ENCODE data around the gene RNF7.
"Not testable (repeated sequence)": the region's sequence is repeated elsewhere in the genome, so short reads cannot be mapped to it uniquely, and the experiment has no call there.

The RNF7 gene

GRCh38 chr3:141735770-141736465, 2.2 kb upstream of the RNF7 start:
- DNase-seq: no peak

- DNase-seq: peak; percentile 21 to 48
Measured at GRCh38 chr3:141737093-141737492, 1.0 kb upstream of the RNF7 start.

- DNase-seq: no peak
Measured at GRCh38 chr3:141737678-141738021, 448 bp upstream of the RNF7 start.

DNA sequence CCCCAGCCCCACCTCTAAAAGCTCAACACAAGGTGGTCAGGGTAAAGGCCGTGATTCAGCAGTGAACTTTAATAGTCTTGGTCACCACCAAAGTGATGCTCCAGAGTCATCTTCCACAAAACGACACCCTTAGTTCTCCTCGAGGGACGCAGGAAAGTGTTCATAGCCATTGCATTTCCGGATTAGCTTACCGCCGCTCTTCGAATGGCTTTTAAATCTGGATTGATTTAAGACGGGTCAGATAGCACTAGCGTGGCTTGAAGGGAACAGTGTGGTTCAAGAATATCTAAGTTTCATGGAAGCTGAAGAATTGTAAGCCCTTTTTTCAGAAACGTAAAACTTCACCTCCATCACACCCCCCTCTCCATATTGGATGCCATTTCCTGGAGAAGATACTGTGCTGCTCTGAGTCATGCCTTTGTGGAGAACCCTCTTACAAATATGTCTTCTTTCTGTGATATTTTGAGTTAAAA, 829 bp downstream of the RNF7 start:
- peak; percentile 63 to 79 for DNase-seq

DNA sequence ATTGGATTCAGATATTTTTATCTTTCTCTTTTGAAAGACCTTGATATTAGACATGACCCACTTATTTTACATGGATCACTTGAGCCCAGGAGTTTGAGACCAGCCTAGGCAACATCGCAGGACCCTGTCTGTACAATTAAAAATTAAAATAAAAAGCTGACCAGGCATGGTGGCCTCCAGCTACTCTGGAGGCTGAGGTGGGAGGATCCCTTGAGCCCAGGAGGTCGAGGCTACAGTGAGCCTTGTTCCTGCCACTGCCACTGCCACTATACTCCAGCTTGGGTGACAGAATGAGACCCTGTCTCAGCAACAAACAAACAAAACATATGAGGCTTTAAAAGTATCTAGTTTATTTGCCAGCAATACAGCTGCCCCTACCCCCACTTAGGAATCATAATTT, 1.6 kb downstream of the RNF7 start:
- no peak for DNase-seq

DNA sequence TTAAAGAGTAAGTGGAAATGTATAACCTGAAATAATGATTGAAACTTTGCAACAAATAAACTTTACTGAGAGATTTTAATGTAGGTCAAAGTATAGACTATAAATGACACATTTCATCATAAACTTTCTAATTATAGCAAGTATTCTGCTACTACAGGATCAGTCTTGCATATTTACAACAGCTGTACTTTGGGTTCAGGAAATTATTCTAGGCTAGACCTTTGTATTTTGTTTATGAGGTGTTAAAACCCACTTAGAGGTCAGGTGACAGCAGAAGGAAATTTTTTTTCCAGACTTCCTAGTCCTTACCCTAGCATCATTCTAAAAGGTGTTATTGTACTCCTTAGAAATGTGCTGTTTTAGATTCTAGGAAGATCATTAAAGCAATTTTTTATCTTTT, 2.3 kb downstream of the RNF7 start:
- no peak for DNase-seq

DNA sequence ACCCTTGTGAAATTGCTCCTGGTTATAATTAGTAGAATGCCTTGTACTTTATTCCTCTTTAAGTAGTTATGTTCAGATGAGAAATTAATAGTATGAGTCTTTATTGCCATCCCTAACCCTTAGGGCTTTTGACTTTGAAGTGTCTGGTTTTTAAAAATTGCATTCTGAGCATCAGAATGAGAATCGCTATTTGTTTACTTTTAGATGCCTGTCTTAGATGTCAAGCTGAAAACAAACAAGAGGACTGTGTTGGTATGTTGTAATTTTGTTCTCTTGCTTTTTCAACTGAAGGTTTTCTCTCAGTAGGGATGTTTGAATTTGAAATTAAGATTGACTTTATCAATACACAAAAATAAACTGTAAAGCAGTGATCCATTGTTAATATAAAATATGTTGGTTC, 5.2 kb downstream of the RNF7 start:
- no peak for DNase-seq

GRCh38 chr3:141746962-141747361, 8.9 kb downstream of the RNF7 start:
- DNase-seq: no peak

- DNase-seq: no peak
Measured at GRCh38 chr3:141753399-141753798, 15.3 kb downstream of the RNF7 start.

DNA sequence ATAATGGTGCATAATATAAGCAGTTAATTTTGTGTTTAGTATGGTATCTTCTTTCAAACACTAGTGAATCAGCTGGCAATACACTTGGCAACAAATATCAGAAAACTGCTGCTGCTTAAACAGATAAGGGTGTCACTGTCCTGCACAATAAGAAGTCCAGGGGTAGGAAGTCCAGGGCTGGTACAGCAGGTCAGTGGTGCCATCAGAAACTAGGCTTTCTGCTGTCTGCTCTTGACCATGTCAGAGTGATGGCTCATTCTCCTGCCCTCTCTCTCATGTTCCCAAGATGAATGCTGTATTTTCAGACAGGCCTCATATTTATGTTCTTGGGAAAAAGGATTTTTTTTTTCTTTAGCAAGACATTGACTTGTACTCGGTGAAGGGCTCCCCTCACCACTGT, 15.9 kb downstream of the RNF7 start:
- no peak for DNase-seq

- not testable (repeated sequence) for DNase-seq
Measured at GRCh38 chr3:141762552-141762951, 24.5 kb downstream of the RNF7 start.

DNA sequence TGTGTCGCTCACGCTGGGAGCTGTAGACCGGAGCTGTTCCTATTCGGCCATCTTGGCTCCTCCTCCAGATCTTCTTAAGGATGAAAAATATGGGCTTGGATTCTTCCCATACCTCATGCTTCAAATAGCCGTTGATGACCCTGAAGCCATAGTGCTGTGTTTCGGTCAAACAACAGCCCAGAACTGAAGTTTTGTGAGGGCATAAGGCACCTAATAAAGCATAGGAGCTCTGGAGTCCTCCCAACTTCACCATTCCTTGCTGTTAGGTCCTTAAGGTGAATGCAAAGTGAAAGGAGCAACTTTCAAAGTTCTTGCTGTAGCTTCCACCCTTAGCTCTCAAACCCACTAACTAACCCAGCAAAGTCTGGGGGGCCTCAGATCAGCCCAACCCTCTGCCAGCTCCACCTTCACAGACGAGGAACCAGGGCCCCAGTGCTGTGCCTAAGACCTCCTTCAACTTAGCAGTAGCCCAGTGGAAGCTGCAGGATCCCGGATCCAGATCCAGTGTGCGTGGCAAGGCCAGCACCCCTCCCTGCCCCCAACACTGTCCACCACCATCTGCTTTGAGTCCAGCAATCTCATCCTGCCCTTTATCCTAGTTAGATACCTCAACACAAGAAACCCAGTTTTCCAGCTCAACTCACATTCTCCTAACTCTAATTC, 25.1 kb downstream of the RNF7 start, which contains the start of gene GRK7:
Gene GRK7, plus strand, starts transcription at position 321 of the 663 bp plus-strand sequence. CDS start 14,877 bp downstream, outside the sequence.
- DNase-seq: no peak

- DNase-seq: no peak
Measured at GRCh38 chr3:141764045-141764444, 25.9 kb downstream of the RNF7 start.

GRCh38 chr3:141764465-141764864, 26.4 kb downstream of the RNF7 start:
- DNase-seq: no peak

GRCh38 chr3:141764986-141765385, 26.9 kb downstream of the RNF7 start:
- DNase-seq: peak; percentile 59 to 74

DNA sequence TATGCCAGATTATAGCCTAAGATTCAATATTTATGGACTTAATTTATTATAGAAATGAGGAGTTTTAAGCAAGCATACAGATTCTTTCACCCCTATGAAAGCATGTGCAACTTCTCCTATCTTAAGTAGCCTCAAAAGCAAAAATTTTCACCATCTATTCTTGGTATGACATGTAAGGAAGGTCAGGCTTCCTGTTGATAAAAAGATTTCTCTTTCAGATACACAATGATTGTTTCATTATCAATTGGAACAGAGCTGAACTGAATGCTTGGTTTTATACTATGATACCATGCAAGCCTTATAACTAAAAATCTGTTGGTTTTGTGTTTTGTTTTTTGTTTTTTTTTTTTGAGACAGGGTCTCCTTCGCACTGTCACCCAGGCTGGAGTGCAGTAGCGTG, 29.0 kb downstream of the RNF7 start:
- peak in 1 of 2 experiments; percentile 4 for DNase-seq

- no peak for DNase-seq
Measured at GRCh38 chr3:141769221-141769894, 31.3 kb downstream of the RNF7 start.

DNA sequence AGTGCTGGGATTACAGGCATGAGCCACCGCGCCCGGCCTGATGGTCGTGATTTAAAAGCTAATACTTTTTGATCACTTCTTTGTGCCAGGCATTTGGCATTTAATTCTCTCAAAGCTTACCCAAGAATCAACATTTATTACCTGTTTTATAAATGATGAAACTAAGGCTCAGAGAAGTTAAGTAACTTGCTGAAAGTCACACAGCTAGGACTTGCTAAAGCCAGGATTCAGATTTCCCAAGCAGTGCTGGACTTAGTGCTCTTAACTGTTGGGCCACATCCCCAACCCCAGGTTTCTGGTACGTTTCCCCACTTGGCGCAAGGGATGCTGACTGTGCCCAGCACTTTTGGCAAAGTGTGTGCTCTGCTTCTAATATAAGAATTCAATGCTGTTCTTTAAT, 35.6 kb downstream of the RNF7 start:
- DNase-seq: no peak

- DNase-seq: no peak
Measured at GRCh38 chr3:141776376-141776775, 38.3 kb downstream of the RNF7 start.

- no peak for DNase-seq
Measured at GRCh38 chr3:141776885-141777284, 38.8 kb downstream of the RNF7 start.

- no peak for DNase-seq
Measured at GRCh38 chr3:141777957-141778813, 40.1 kb downstream of the RNF7 start.

GRCh38 chr3:141779667-141780066, 41.6 kb downstream of the RNF7 start:
- DNase-seq: no peak

GRCh38 chr3:141782386-141782932, 44.4 kb downstream of the RNF7 start:
- no peak for DNase-seq

Measured in Kasumi-1 (cell line).